Spleen (tissue), 3 donors: Measurements from ENCODE around the gene COL4A2.
A peak's percentile ranks its signal among the peaks of the same experiment; 100 is the strongest.

Source experiments
- POLR2A ChIP-seq, 3 donors: fragments of 450-650 bp; IDR thresholded peaks; one replicate each; pipeline ENCODE4 v1.5.1; 2017; ENCODE audit warnings: antibody characterized with exemption in 3 of 3, mild to moderate bottlenecking in 1 of 3
- POLR2AphosphoS5 ChIP-seq, 3 donors: sonication (generic); formaldehyde crosslinking; IDR thresholded peaks; one replicate each; pipeline ENCODE4 v1.5.1; 2017; ENCODE audit warnings: antibody characterized with exemption in 3 of 3

DNA sequence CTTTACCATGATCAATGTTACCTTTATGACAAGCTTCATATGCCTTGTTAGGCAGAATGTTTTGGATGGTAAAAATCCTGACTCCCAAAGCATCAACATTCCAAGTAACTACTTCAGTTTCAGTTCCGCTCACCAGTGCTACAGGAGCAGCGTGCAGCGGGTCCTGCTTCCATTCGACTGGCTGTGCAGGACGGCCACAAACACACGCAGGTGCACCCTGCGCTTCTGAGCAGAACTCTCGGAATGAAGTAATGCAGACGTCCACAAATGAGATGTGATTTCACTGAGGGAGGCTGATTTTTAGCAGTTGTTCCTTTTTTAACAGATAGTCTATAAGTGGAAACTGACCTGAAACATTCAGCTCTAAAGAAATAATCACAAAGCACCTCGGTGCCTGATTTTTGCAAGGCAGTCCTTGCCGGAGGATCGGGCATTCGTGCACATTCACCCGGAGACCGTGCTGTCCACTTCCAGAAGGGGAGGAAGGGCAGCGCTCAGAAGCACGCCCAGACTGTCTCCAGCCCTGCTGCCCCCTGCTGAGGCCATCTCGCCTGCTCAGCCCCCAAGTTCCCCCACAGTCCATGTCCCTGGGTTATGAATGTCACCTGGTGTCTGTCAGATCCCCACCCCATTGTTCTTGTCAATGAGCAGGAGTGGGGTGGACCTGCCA, 168.6 kb downstream of the COL4A2 start:
- TF ChIP-seq POLR2A (IDR thresholded peaks at IDR 0.05) (no peak), POLR2AphosphoS5 (IDR thresholded peaks at IDR 0.05) (peak in 1 of 3 donors; percentile 29)
